Adrenal gland (tissue), 12 donors: Measurements from ENCODE around the gene MAP2K5. TPM values are rescaled to one million over a fixed set of nuclear protein-coding genes. Genes with fewer than 3 reads are reported as not detected.

Source experiments
- DNase-seq, 7 donors: peaks; one replicate each; pipeline ENCODE4 v3.0.0-alpha.2; 2019 to 2020
- H3K27ac ChIP-seq, 5 donors: fragments of 200-600 bp; sonication (generic) in 4 of 5; 1 replicate in 3 of 5; 2 replicates in 2 of 5; pipeline versions ENCODE4 v1.5.1 to v1.8.0; 2016 to 2020; ENCODE audit warnings: mild to moderate bottlenecking in 1 of 5
- H3K27me3 ChIP-seq: fragments of 200-600 bp; 2 replicates; pipeline ENCODE4 v1.8.0; 2021
- H3K36me3 ChIP-seq, 2 donors: fragments of 200-600 bp; replicated peaks in 1 of 2; 1 replicate in 1 of 2; 2 replicates in 1 of 2; pipeline versions ENCODE4 v1.5.1 to v1.8.0; 2018 to 2022
- H3K4me1 ChIP-seq, 2 donors: fragments of 200-600 bp; replicated peaks in 1 of 2; 1 replicate in 1 of 2; 2 replicates in 1 of 2; pipeline versions ENCODE4 v1.5.1 to v1.8.0; 2018 to 2021
- H3K4me3 ChIP-seq, 4 donors: fragments of 200-600 bp; sonication (generic) in 3 of 4; one replicate each; pipeline ENCODE4 v1.5.1; 2016 to 2018
- H3K9me3 ChIP-seq, 3 donors: fragments of 200-600 bp; sonication (generic) in 1 of 3; replicated peaks in 1 of 3; 1 replicate in 2 of 3; 2 replicates in 1 of 3; pipeline versions ENCODE4 v1.5.1 to v1.8.0; 2016 to 2021
- CTCF ChIP-seq, 6 experiments: fragments of 450-650 bp in 4 of 6; fragments of 200-600 bp in 2 of 6; sonication (generic) in 1 of 6; IDR thresholded peaks; 1 replicate in 5 of 6; 2 replicates in 1 of 6; pipeline versions ENCODE4 v1.5.1 to v1.8.0; 2016 to 2021; ENCODE audit warnings: antibody characterized with exemption in 6 of 6, mild to moderate bottlenecking in 2 of 6, moderate library complexity in 1 of 6
- POLR2A ChIP-seq, 2 donors: fragments of 450-650 bp; IDR thresholded peaks; one replicate each; pipeline ENCODE4 v1.6.1; 2017; ENCODE audit warnings: antibody characterized with exemption in 2 of 2, mild to moderate bottlenecking in 2 of 2, moderate library complexity in 1 of 2
- WGBS, 4 donors: extraction: QIAGEN DNeasy Blood & Tissue Kit in 2 of 4; methylation state at CpG; one replicate each; pipeline versions ENCODE4 v1.1.5 to v1.1.7; 2013 to 2017; 5-methylcytosine and 5-hydroxymethylcytosine counted together
- intact Hi-C, 2 donors: fragments of 100-400 bp; cut with DNase I; formaldehyde crosslinking; loops; one replicate each; pipeline versions ENCODE4 v1.14.1 to v1.15.0; 2022 to 2023
- polyA plus RNA-seq, 3 donors: library from polyadenylated mRNA; stranded (reverse); fragments of 200-250 nt in 2 of 3; fragments of 350-450 nt in 1 of 3; fragmentation: Illumina TruSeq in 1 of 3; extraction: RNeasy Lipid Tissue Mini Kit (QIAGEN cat#74804) in 1 of 3; gene quantifications; one replicate each; pipeline ENCODE4 v1.2.3, GENCODE V29; 2013 to 2014
- total RNA-seq, 9 donors: library from RNA; depleted of rRNA in 4 of 9; stranded (reverse); fragments of >200 nt in 4 of 9; fragments of 120-200 nt in 1 of 9; fragmentation: NEBNext Ultra II Directional in 1 of 9; extraction: Animal tissue kit (Norgen Biotek cat#: 25700) in 1 of 9; gene quantifications; one replicate each; pipeline versions ENCODE4 v1.1.0 to v1.2.4, GENCODE V29; 2013 to 2023
- donor health status: healthy with polysubstance abuse.
- donor health status: Bipolar disorder and iron deficiency.
- donor health status: DM: yes; HTN: yes; CAD: no.
- donor health status: DM: no; HTN: no; CAD: no.
- donor health status: DM: no; HTN: no; CAD: no.
- donor health status: DM: yes; HTN: yes; CAD: no.

The MAP2K5 gene
- total and polyA plus RNA-seq, 12 donors = 10.3 to 33.8 (median 17.0) TPM

GRCh38 chr15:67506775-67507747 is 35.4 kb upstream of the MAP2K5 start:
- intact Hi-C loops = no loop called here
- 82 to 87% (median 85%) methylated on average over 11 of the region's 11 CpGs for WGBS, 4 donors
- no peak overlapping the region for H3K27ac ChIP-seq

GRCh38 chr15:67508407-67508806 is 34.1 kb upstream of the MAP2K5 start:
- WGBS, 4 donors = 92 to 98% (median 97%) methylated on average over 3 of the region's 3 CpGs
- intact Hi-C loops = no loop called here
- Histone ChIP-seq H3K9me3 (no peaks in the 10 kb centered on the region), H3K27ac (no peak overlapping the region), H3K27me3 (no peaks in the 10 kb centered on the region), H3K4me1 (peaks cover 0 to 6% of the 10 kb centered on the region in 2 donors), H3K36me3 (no peaks in the 10 kb centered on the region), H3K4me3 (no peak overlapping the region)
- no peak for TF ChIP-seq CTCF (IDR thresholded peaks at IDR 0.05)
- no peak for TF ChIP-seq POLR2A (IDR thresholded peaks at IDR 0.05)
- DNase-seq = no peak

More at GRCh38 chr15:67506775-67507747, 35.4 kb upstream of the MAP2K5 start:
- Histone ChIP-seq H3K27me3 (no peaks in the 10 kb centered on the region), H3K9me3 (no peaks in the 10 kb centered on the region), H3K4me3 (no peak overlapping the region), H3K4me1 (peaks cover 0 to 6% of the 10 kb centered on the region in 2 donors), H3K36me3 (no peaks in the 10 kb centered on the region)
- no peak for DNase-seq
- no peak for TF ChIP-seq CTCF (IDR thresholded peaks at IDR 0.05)
- TF ChIP-seq POLR2A (IDR thresholded peaks at IDR 0.05) = no peak

GRCh38 chr15:67509918-67510317 is 32.6 kb upstream of the MAP2K5 start:
- Histone ChIP-seq H3K36me3 (no peaks in the 10 kb centered on the region), H3K4me3 (no peak overlapping the region), H3K27me3 (no peaks in the 10 kb centered on the region), H3K4me1 (peaks cover 0 to 6% of the 10 kb centered on the region in 2 donors), H3K9me3 (no peaks in the 10 kb centered on the region), H3K27ac (no peak overlapping the region)
- TF ChIP-seq POLR2A (IDR thresholded peaks at IDR 0.05) = no peak
- no peak for TF ChIP-seq CTCF (IDR thresholded peaks at IDR 0.05)
- DNase-seq = no peak
- whole genome bisulfite sequencing, 4 donors = 93 to 95% (median 94%) methylated on average over 4 of the region's 4 CpGs
- intact Hi-C loops = loop anchor here in 1 of 2 donors (10.0 kb wide), 1 partner anchor 325 kb away; no protein-coding TSS in a partner anchor

GRCh38 chr15:67510597-67511190 is 31.8 kb upstream of the MAP2K5 start:
- intact Hi-C loops = loop anchor here in 1 of 2 donors (10.0 kb wide), 1 partner anchor 324 kb away; no protein-coding TSS in a partner anchor
- Histone ChIP-seq H3K4me3 (no peak overlapping the region), H3K9me3 (no peaks in the 10 kb centered on the region), H3K4me1 (peaks cover 0 to 6% of the 10 kb centered on the region in 2 donors), H3K27ac (no peak overlapping the region), H3K27me3 (no peaks in the 10 kb centered on the region), H3K36me3 (no peaks in the 10 kb centered on the region)
- 87 to 92% (median 90%) methylated on average over 7 of the region's 7 CpGs for WGBS, 4 donors
- no peak for DNase-seq
- no peak for TF ChIP-seq POLR2A (IDR thresholded peaks at IDR 0.05)
